GM03348 (cell line): Measurements from ENCODE around the gene CACNB3.
"Not testable (repeated sequence)": the region's sequence is repeated elsewhere in the genome, so short reads cannot be mapped to it uniquely, and the experiment has no call there.

Source experiments
- DNase-seq: peaks from one replicate; pipeline ENCODE4 v3.0.0; 2012; ENCODE audit warnings: low spot score

CACNB3 gene

DNA sequence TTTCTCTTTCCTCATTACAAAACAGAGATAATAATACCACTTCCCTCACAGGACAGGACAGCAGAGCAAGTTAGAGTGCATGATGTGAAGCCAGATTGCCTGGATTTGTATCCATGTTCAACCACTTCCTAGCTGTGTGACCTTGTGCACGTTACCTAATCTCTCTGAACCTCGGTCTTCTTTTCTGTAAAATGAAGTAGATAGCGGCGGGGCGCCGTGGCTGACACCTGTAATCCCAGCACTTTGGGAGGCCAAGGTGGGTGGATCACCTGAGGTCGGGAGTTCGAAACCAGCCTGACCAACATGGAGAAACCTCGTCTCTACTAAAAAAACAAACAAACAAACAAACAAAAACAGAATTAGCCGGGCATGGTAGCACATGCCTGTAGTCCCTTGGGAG, 36.6 kb downstream of the CACNB3 start:
- not testable (repeated sequence) for DNase-seq

DNA sequence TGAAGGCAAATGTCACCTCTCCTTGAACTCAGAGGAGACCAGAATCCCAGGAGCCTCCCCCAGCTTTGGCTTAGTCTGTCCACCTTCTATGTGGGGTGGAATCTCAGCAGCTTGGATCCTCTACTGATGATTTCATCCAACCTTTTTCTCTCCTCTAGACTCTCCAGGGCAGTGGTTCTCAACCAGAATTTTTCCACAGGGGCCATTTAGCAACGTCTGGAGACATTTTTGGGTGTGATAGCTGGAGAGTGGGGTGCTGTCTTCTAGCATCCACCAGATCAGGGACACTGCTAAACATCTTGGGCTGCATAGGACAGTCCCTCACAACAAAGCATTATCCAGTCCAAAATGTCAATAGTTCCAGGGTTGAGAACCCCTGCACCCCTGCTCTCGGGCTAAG, 38.1 kb downstream of the CACNB3 start:
- DNase-seq, result no peak

DNA sequence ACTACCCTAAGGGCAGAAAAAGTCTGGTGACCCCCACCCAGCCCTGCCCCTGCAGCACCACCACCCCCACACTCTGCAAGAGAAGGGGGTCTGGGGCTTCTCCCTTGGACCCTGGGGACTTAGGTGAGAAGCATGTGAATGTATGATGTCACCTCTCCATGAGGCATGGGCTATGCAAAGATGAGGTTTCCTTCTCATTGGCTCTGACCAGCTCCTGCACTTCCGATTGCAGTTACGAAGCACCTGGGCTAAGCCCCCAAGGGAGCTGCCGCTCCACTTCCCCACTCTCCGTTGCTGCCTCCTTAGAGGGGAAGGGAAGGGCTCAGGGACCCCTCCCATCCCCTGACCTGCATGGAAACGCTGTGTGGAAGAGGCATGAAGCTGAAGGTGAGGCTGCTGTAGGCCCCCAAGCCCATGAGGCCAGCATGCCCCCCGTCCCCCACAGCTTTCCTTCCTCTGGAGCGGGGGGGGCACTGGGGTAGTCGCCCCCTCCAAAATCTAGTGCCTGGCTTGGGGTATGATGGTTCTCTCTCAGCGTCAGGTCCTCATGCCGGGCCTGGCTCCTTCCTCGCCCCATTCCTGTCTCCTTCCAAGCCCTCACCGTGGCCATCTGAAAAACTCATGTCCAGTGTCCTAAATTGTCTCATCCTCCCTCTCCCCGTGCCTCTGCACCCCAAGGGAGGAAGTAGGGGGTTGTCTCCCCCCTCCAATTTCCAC, 39.1 kb downstream of the CACNB3 start:
- no peak for DNase-seq

DNA sequence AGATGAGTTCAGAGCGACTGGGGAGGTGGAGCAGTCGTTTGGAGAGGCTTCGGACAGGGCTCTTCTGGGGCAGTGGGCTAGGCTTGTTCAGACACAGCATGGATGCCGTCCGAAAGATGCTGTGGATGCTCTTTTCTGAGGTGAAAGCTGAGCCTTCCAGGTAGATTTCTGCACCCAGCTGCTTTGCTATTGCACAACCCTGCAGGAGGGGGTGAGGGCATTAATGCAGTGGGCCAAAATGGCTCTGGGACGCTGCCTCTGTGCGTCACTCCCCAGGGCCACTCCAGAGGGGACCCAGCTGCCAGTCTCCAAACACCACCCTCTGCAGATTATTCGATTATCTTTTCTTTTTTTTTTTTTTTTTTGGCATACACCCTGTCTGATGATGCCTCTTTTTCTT, 39.7 kb downstream of the CACNB3 start:
- DNase-seq, result no peak

DNA sequence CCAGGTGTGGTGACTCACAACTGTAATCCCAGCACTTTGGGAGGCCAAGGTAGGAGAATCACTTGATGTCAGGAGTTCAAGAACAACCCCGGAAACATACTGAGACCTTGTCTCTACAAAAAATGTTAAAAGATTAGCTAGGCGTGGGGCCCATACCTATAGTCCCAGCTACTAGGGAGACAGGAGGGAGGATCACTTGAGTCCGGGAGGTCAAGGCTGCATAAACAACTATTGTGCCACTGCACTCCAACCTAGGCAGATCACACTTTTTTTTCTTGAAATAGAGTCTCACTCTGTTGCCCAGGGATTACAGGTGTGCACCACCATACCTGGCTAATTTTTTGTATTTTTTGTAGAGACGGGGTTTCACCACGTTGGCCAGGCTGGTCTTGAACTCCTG, 41.3 kb downstream of the CACNB3 start:
- no peak for DNase-seq

DNA sequence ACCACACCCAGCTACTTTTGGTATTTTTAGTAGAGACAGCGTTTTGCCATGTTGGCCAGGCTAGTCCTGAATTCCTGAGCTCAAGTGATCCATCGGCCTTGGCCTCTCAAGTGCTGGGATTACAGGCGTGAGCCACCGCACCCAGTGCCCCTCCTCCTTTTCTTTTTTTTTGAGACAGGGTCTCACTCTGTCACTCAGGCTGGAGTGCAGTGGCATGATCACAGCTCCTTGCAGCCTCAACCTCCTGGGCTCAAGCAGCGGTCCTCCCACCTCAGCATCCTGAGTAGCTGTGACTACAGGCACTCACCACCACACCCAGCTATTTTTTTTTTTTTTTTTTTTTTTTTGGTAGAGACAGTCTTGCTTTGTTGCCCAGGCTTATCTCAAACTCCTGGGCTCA, 41.9 kb downstream of the CACNB3 start:
- not testable (repeated sequence) for DNase-seq

DNA sequence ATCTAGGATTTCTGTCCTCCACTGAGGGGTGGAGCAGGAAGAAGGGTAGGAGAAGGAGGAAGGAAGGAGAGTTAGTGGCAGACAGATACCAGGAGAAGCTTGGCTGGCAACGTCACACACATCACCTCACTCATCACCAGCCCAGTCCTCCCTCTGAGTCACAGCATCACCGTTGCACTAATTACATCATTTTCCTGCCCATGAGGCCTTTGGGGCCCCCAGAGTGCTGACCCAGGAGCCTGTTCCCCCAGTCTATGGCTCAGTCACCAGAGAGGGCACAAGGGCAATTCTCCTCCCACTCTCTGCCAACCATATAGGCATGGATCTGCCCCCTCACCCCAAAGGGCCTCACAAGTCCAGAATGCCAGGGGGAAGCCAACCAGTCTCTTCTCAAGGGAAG, 42.8 kb downstream of the CACNB3 start:
- DNase-seq, result no peak

DNA sequence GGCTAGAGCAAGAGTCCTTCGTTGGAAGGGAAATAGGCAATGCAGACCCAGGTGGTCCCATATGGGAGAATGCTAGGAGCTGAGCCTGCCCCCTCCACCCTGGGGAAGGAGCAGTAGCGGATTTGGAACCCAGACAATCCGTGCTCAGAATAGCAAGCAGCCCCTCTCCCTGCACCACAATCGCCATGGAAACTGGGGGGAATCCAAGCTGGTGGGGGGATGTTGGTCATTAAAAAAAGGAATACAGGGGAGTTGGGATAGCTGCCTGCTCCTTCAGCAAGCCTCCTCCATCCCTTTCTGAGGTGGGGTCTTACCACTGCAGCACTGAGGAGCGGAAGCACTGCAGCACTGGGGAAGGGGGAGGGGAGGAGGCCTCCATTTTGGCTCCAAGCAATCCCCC, 44.5 kb downstream of the CACNB3 start:
- no peak for DNase-seq

DNA sequence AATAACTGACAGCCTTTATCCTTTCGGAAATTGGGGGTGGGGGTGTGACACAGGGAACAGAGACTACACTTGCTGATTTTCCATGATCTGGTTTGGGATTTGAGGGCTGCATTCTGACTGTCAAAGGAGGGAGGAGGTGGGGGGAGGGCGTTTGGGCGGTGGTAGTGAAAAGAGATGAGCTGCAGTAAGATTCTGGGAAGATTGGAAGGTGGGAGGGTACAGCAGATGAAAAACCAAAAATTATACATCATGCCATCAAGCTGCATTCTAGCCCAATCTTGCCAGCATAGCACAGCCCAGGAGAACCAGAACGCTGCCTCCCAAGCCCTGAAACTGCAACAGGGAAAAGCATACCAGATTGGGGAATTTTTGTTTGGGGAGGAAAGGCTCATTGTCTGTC, 45.0 kb downstream of the CACNB3 start:
- no peak for DNase-seq

DNA sequence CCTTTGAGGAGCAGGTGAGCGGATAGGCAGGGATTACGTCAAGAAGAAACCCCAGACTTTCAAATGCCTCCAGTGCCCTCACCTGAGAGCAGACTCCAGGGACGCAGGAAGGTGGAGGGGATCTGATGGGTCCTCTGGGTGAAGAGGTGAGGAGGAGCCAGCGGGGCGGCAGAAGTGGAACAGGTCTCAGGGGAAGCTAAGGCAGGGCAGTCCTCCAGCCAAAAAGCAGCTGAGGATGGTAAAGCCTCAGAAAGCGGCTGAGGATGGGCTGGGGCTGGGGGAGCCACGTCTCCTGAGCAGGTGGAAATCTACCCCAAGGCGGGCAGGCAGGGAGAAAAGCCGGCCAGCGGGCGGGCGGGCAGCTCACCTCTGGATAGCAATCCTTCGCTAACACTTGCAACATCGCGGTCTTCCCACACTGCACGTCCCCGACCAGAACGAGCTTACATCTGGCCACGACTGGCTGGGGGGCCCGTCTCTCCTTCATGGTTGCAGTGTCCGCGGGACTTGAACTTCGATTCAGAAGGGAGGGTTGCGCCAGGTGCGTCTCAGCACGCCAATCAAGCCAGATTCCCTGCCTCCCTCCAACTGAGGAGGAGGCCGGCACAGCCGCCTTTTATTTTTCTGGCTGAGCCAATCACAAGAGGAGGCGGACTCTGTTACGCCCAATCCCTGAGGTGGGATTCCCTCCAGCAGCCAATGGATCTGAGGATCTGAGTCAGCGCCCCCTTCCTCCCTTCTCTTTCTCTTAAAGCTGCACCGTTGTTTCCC, 47.2 kb downstream of the CACNB3 start, which contains the start of gene RND1:
Gene RND1 (minus strand): TSS at position 590 of the 771 bp plus-strand sequence. CDS start 103 bp downstream, at position 487.
- peak; percentile 96 for DNase-seq

DNA sequence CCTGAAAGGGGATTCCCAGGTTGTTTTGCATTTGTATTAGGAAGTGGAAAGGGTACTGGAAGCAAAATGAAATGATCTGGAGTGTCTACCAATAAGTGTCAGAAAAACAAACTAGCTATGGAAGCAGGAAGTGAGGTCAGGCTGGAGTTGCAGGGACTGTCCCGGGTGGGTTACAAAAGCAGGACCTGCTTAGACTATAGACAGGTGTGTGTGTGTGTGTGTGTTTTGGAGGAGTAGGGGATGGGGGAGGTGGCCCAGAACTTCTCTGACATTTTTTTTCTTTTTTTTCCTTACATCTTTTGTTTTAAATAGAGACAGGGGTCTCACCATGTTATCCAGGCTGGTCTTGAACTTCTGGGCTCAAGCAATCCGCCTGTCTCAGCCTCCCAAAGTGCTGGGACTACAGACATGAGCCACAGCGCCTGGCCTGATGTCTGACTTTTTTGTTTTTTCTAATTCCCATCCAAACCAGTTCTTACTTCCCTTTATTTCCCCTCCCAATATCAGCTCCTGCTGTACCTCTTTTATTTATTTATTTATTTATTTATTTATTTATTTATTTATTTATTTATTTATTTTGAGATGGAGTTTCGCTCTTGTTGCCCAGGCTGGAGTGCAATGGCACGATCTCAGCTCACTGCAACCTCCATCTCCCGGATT, 47.9 kb downstream of the CACNB3 start:
- DNase-seq, result no peak

DNA sequence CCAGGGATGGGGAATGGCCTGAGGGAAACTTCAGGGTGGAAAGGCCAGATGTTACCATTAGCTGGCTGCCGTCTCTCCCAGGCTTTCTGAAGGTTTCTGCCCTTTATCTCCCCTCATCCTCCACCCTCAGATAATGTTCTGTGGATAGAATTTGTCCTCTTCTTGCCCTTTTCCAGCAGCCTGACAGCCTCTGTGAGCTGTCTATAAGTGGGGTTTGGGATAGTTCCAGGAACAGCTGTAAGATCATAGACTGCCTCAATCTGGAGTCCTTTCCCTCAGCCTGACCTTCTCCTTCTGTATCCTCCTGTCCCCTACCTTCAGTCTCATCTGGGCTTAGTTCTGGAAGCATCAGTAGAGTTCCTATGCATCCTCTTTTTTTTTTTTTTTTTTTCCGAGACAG, 50.2 kb downstream of the CACNB3 start:
- DNase-seq, result no peak

DNA sequence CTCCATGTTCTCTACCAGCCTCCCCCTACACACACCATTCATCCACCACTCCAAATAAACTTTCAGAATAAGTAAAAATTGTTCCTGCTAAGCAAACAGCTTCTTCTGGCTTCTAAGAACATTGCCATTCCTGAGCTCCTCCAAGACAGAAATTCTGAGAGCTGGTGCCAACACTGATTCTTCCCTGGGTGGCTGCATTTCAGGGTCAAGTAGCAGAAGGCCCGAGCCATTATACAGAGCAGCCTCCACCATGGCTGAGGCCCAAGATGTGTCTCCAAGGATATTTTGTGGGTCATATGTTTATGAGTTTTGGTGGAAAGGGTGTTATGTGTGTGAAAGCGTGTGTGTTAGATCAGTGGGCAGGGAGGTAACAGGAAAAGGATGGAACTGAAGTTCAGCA, 50.9 kb downstream of the CACNB3 start:
- no peak for DNase-seq

DNA sequence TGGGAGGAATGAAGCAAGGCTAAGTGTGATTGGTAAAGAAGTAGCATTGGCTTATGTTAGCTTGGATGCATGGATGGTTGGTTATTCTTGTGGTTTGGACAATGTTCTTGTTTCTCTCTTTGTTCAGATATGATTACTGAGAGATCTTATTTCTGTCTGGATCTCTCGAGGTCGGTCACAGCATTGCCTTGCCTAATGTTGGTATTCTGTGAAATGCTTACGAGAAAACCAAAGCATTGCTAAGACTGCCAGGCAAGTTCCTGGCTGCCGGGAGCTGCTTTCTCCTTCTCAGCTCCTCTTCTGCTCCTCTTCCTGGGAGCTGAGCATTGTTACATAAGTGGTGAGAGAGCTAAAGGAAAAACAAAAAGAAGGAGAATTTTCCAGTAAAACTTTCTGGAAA, 54.8 kb downstream of the CACNB3 start:
- no peak for DNase-seq

DNA sequence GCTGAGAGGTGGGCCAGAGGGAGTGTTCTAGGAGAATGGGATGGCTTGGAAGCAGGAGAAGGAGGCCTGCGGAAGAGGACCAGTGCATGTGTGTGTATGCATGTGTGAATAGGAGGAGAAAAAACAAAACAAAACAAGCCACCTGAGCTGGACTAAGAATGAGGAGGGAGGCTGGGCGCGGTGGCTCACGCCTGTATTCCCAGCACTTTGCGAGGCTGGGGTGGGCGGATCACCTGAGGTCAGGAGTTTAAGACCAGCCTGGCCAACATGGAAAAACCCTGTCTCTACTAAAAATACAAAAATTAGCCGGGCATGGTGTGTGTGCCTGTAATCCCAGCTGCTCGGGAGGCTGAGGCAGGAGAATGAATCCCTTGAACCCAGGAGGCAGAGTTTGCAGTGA, 55.2 kb downstream of the CACNB3 start:
- DNase-seq, result not testable (repeated sequence)

DNA sequence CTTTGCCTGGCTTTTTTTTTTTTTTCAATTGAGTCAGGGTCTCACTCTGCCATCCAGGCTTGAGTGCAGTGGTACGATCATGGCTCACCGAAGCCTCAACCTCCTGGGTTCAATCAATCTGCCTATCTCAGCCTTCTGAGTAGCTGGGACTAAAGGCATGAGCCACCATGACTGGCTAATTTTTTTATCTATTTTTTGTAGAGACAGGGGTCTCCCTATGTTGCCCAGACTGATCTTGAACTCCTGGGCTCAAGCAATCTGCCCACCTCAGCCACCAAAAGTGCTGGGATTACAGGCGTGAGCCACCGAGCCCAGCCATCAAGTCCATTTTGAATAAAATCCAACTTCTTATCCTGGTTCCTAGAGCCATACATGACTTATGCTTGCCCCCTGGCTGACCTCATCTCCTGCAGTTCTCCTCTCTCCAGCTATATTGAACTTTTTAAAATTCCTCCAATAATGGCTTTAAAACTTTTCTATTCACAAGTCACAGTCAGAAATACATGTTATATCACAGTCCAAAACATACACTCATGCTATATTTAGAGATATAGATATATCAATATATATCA, 57.7 kb downstream of the CACNB3 start:
- DNase-seq, result no peak
